Upper lobe of left lung (tissue), 4 donors: ENCODE measurements around the gene ZFP36L2.

Source experiments
- EP300 ChIP-seq, 4 donors: sonication (generic); formaldehyde crosslinking; IDR thresholded peaks; one replicate each; pipeline ENCODE4 v1.5.1; 2017; ENCODE audit warnings: antibody characterized with exemption in 4 of 4, control low read depth in 2 of 4
- POLR2A ChIP-seq, 4 donors: fragments of 450-650 bp; IDR thresholded peaks; one replicate each; pipeline ENCODE4 v1.5.1; 2016 to 2017; ENCODE audit warnings: antibody characterized with exemption in 4 of 4, mild to moderate bottlenecking in 2 of 4
- TF ChIP-seq, protein P1 (sequence below), 6 experiments: fragments of 450-650 bp in 4 of 6; fragments of 200-600 bp in 2 of 6; sonication (generic) in 2 of 6; IDR thresholded peaks; one replicate each; pipeline ENCODE4 v1.5.1; 2016 to 2019; ENCODE audit warnings: antibody characterized with exemption in 6 of 6

DNA sequence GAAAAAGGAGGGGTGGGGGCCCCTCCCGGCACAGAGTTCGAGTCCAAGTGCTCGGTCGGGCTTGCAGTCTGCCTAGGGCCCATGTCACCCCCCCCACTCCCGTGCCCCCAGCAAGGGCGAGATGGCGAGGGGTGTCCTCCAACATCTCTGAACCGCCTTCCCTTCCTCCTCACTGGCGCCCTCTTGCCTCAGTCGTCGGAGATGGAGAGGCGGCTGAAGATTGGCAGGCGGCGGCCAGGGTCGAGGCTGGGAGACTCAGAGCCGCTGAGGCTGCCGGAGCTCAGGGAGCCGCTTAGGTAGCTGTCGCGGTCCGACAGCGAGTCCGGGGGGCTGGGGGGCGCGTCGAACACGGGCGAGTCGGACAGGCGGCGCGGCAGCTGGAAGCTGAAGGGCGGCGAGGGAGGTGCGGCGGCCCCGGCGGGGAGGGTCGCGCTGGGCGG, 2.3 kb downstream of the ZFP36L2 start:
- TF ChIP-seq, protein P1, sequence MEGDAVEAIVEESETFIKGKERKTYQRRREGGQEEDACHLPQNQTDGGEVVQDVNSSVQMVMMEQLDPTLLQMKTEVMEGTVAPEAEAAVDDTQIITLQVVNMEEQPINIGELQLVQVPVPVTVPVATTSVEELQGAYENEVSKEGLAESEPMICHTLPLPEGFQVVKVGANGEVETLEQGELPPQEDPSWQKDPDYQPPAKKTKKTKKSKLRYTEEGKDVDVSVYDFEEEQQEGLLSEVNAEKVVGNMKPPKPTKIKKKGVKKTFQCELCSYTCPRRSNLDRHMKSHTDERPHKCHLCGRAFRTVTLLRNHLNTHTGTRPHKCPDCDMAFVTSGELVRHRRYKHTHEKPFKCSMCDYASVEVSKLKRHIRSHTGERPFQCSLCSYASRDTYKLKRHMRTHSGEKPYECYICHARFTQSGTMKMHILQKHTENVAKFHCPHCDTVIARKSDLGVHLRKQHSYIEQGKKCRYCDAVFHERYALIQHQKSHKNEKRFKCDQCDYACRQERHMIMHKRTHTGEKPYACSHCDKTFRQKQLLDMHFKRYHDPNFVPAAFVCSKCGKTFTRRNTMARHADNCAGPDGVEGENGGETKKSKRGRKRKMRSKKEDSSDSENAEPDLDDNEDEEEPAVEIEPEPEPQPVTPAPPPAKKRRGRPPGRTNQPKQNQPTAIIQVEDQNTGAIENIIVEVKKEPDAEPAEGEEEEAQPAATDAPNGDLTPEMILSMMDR (IDR thresholded peaks at IDR 0.05), result peak in 5 of 6 experiments; percentile 10 to 36 (median 22)
- TF ChIP-seq POLR2A (IDR thresholded peaks at IDR 0.05), result peak in 2 of 4 donors; percentile 29 to 32
- TF ChIP-seq EP300 (IDR thresholded peaks at IDR 0.05), result no peak
